ENCODE data around the gene ANKRD11.

The ANKRD11 gene

GRCh38 chr16:89361751-89362539, 128.4 kb downstream of the ANKRD11 start:
- H3K4me3 ChIP-seq (ENCODE audit: low read depth, low read length): no peak overlapping the region
- no peak for TF ChIP-seq CTCF (IDR thresholded peaks at IDR 0.05; ENCODE audit: borderline replicate concordance, insufficient read depth, low read depth, low read length)

- H3K4me3 ChIP-seq (ENCODE audit: low read depth, low read length): no peak overlapping the region
- TF ChIP-seq CTCF (IDR thresholded peaks at IDR 0.05; ENCODE audit: borderline replicate concordance, insufficient read depth, low read depth, low read length): no peak
Observed at GRCh38 chr16:89360760-89361435, 129.5 kb downstream of the ANKRD11 start.

- no peak for TF ChIP-seq CTCF (IDR thresholded peaks at IDR 0.05; ENCODE audit: borderline replicate concordance, insufficient read depth, low read depth, low read length)
- no peak overlapping the region for H3K4me3 ChIP-seq (ENCODE audit: low read depth, low read length)
Observed at GRCh38 chr16:89359264-89360147, 130.9 kb downstream of the ANKRD11 start.

- no peak for TF ChIP-seq CTCF (IDR thresholded peaks at IDR 0.05; ENCODE audit: borderline replicate concordance, insufficient read depth, low read depth, low read length)
- no peak overlapping the region for H3K4me3 ChIP-seq (ENCODE audit: low read depth, low read length)
Observed at GRCh38 chr16:89358030-89359005, 132.0 kb downstream of the ANKRD11 start.

GRCh38 chr16:89357055-89357816, 133.1 kb downstream of the ANKRD11 start:
- TF ChIP-seq CTCF (IDR thresholded peaks at IDR 0.05; ENCODE audit: borderline replicate concordance, insufficient read depth, low read depth, low read length): peak; percentile 25; the same call in 1 of the 2 replicates
- no peak overlapping the region for H3K4me3 ChIP-seq (ENCODE audit: low read depth, low read length)
